Keratinocyte (primary cell): ENCODE data around the gene GRK4. TPM values are rescaled to one million over a fixed set of nuclear protein-coding genes. Genes with fewer than 3 reads are reported as not detected.

Source experiments
- DNase-seq: peaks from one replicate; pipeline ENCODE4 v3.0.0-alpha.2; 2011; ENCODE audit warnings: low read depth, missing footprints, low spot score
- FAIRE-seq: peaks from 2 replicates; lab custom pipeline; 2011; peaks lifted over from hg19 to GRCh38; lab: Jason Lieb, UNC
- H2AFZ ChIP-seq: 2 replicates; pipeline ENCODE4 v1.6.0; 2012; ENCODE audit warnings: low read length, control low read depth, inconsistent platforms; ENCODE audit not compliant: control insufficient read depth
- H3K27ac ChIP-seq: 2 replicates; pipeline ENCODE4 v1.5.1; 2011; ENCODE audit warnings: low read length; ENCODE audit not compliant: control insufficient read depth, insufficient read depth
- H3K27me3 ChIP-seq: 3 replicates; pipeline ENCODE4 v1.6.0; 2011; ENCODE audit warnings: low read length; ENCODE audit not compliant: control insufficient read depth, insufficient read depth; ENCODE audit errors: extremely low read depth
- H3K36me3 ChIP-seq, 2 experiments: 2 replicates in 1 of 2; 3 replicates in 1 of 2; pipeline ENCODE4 v1.5.1; 2011; ENCODE audit warnings: low read length in 2 of 2, mild to moderate bottlenecking in 1 of 2; ENCODE audit not compliant: control insufficient read depth in 2 of 2, insufficient read depth in 2 of 2; ENCODE audit errors: extremely low read depth in 1 of 2
- H3K4me1 ChIP-seq: 3 replicates; pipeline ENCODE4 v1.5.1; 2011; ENCODE audit warnings: low read length; ENCODE audit not compliant: control insufficient read depth, insufficient read depth; ENCODE audit errors: extremely low read depth
- H3K4me2 ChIP-seq: 3 replicates; pipeline ENCODE4 v1.6.0; 2011; ENCODE audit warnings: low read depth, low read length; ENCODE audit not compliant: control insufficient read depth, insufficient read depth; ENCODE audit errors: extremely low read depth
- H3K4me3 ChIP-seq, 3 experiments: fragments of 200-600 bp in 1 of 3; sonication (generic) in 1 of 3; 2 replicates in 2 of 3; 3 replicates in 1 of 3; pipeline ENCODE4 v1.5.1; 2011 to 2016; ENCODE audit warnings: low read length in 3 of 3, mild to moderate bottlenecking in 3 of 3, control low read depth in 2 of 3, inconsistent platforms in 1 of 3, low read depth in 1 of 3, mixed read lengths in 1 of 3, mixed run types in 1 of 3, moderate library complexity in 1 of 3; ENCODE audit not compliant: control insufficient read depth in 2 of 3, insufficient read depth in 2 of 3; ENCODE audit errors: extremely low read depth in 1 of 3
- H3K79me2 ChIP-seq: 2 replicates; pipeline ENCODE4 v1.6.0; 2012; ENCODE audit warnings: low read length; ENCODE audit not compliant: control insufficient read depth, insufficient read depth
- H3K9ac ChIP-seq: 3 replicates; pipeline ENCODE4 v1.6.0; 2011; ENCODE audit warnings: low read length; ENCODE audit not compliant: control insufficient read depth, insufficient read depth; ENCODE audit errors: extremely low read depth
- H3K9me1 ChIP-seq: 3 replicates; pipeline ENCODE4 v1.6.0; 2011; ENCODE audit warnings: low read length; ENCODE audit not compliant: control insufficient read depth, insufficient read depth; ENCODE audit errors: extremely low read depth
- H3K9me3 ChIP-seq: 2 replicates; pipeline ENCODE4 v1.5.1; 2012; ENCODE audit warnings: low read depth, low read length; ENCODE audit not compliant: control insufficient read depth
- H4K20me1 ChIP-seq: 3 replicates; pipeline ENCODE4 v1.6.0; 2011; ENCODE audit warnings: low read length; ENCODE audit not compliant: control insufficient read depth, insufficient read depth; ENCODE audit errors: extremely low read depth
- CTCF ChIP-seq, 3 experiments: IDR thresholded peaks in 1 of 3; conservative IDR thresholded peaks in 1 of 3; optimal IDR thresholded peaks in 1 of 3; 2 replicates in 2 of 3; 3 replicates in 1 of 3; pipeline versions ENCODE3 to v1.5.1; 2011; ENCODE audit warnings: low read length in 3 of 3, mild to moderate bottlenecking in 3 of 3, moderate library complexity in 2 of 3, control low read depth in 1 of 3, inconsistent platforms in 1 of 3; ENCODE audit not compliant: insufficient read depth in 2 of 3; ENCODE audit errors: extremely low read depth in 1 of 3
- EZH2 ChIP-seq: IDR thresholded peaks from one replicate; pipeline ENCODE4 v1.6.1; 2012; ENCODE audit warnings: inconsistent platforms, mild to moderate bottlenecking, low read length, moderate library complexity
- dilution Hi-C: fragments of 300-500 bp; cut with MboI; formaldehyde crosslinking; loops from one replicate; pipeline ENCODE4 v1.7.0; 2020; ENCODE audit warnings: low sequenced_read_pairs; ENCODE audit not compliant: extremely low pct_ligation_motif_present
- polyA plus RNA-seq, 5 experiments: library from polyadenylated mRNA; depleted of rRNA in 3 of 5; stranded (reverse) in 3 of 5; stranded (forward) in 1 of 5; unstranded in 1 of 5; fragments of >200 nt; gene quantifications; 1 replicate in 1 of 5; 2 replicates in 3 of 5; 3 replicates in 1 of 5; pipeline versions ENCODE4 v1.2.1 to v1.2.3, GENCODE V29; 2011 to 2012; ENCODE audit warnings: missing spikeins in 2 of 5, low read depth in 1 of 5, low replicate concordance in 1 of 5

Gene GRK4
- polyA plus RNA-seq, 1 donor (not counting 4 experiments of a cell fraction or from before 2014, with no cell fraction given) = 4.3 TPM

GRCh38 chr4:2965262-2965661 lies 1.9 kb downstream of the GRK4 start:
- DNase-seq = no peak
- dilution Hi-C loops = no loop called here
- Histone ChIP-seq H3K9ac (no peak overlapping the region), H3K4me2 (no peak overlapping the region), H3K4me1 (peaks cover 14% of the 10 kb centered on the region), H2AFZ (no peak overlapping the region), H3K27me3 (no peaks in the 10 kb centered on the region), H3K36me3 (peaks cover 0 to 7% of the 10 kb centered on the region in 2 experiments), H3K27ac (no peak overlapping the region), H3K79me2 (peaks cover 29% of the 10 kb centered on the region), H4K20me1 (peaks cover 8% of the 10 kb centered on the region), H3K4me3 (no peak overlapping the region), H3K9me1 (no peaks in the 10 kb centered on the region), H3K9me3 (no peaks in the 10 kb centered on the region)
- TF ChIP-seq EZH2 (no peak), CTCF (optimal IDR thresholded peaks at IDR 0.05 in 1 of 3, IDR thresholded peaks at IDR 0.05 in 1 of 3, conservative IDR thresholded peaks at IDR 0.05 in 1 of 3; ENCODE audit: extremely low read depth in 1 of 3, insufficient read depth in 2 of 3, low read length in 3 of 3) (no peak)
- FAIRE-seq = no peak

GRCh38 chr4:2968381-2968780 lies 5.0 kb downstream of the GRK4 start:
- H3K27ac ChIP-seq = no peak overlapping the region
- no peak for DNase-seq
- H3K9me1 ChIP-seq = no peaks in the 10 kb centered on the region
- no peak overlapping the region for H2AFZ ChIP-seq
- peaks cover 6% of the 10 kb centered on the region for H3K79me2 ChIP-seq
- no peaks in the 10 kb centered on the region for H3K9me3 ChIP-seq
- H3K4me3 ChIP-seq = no peak overlapping the region
- no peaks in the 10 kb centered on the region for H3K27me3 ChIP-seq
- H3K4me1 ChIP-seq = peaks cover 5% of the 10 kb centered on the region
- no peaks in the 10 kb centered on the region for H3K36me3 ChIP-seq
- no peak for FAIRE-seq
- no peaks in the 10 kb centered on the region for H4K20me1 ChIP-seq
- H3K9ac ChIP-seq = no peak overlapping the region
- TF ChIP-seq CTCF (optimal IDR thresholded peaks at IDR 0.05 in 1 of 3, IDR thresholded peaks at IDR 0.05 in 1 of 3, conservative IDR thresholded peaks at IDR 0.05 in 1 of 3; ENCODE audit: extremely low read depth in 1 of 3, insufficient read depth in 2 of 3, low read length in 3 of 3) (no peak), EZH2 (no peak)
- dilution Hi-C loops = no loop called here
- no peak overlapping the region for H3K4me2 ChIP-seq
